Body of pancreas (tissue), 4 donors: ENCODE results near the gene NCSTN. TPM values are rescaled to one million over a fixed set of nuclear protein-coding genes. Genes with fewer than 3 reads are reported as not detected.
A peak's percentile ranks its signal among the peaks of the same experiment; 100 is the strongest.

ENCODE experiments used
- ATAC-seq: fragments of 150-250 bp; one replicate; pipeline ENCODE4 v1.9.1; 2016
- DNase-seq, 4 donors: peaks; one replicate each; pipeline ENCODE4 v3.0.0-alpha.2; 2019
- H3K27ac ChIP-seq, 4 donors: fragments of 200-600 bp; sonication (generic); 1 replicate in 3 of 4; 2 replicates in 1 of 4; pipeline versions ENCODE4 v1.5.1 to v1.6.1; 2016 to 2019; ENCODE audit warnings: mild to moderate bottlenecking in 1 of 4, mixed read lengths in 1 of 4, moderate library complexity in 1 of 4
- H3K27me3 ChIP-seq, 2 donors: fragments of 200-600 bp; sonication (generic); one replicate each; pipeline ENCODE4 v1.6.0; 2016; ENCODE audit warnings: mild to moderate bottlenecking in 1 of 2
- H3K36me3 ChIP-seq, 2 donors: fragments of 200-600 bp; sonication (generic); replicated peaks in 1 of 2; 2 replicates each; pipeline ENCODE4 v1.5.1; 2016; ENCODE audit warnings: low read depth in 2 of 2; ENCODE audit not compliant: insufficient read depth in 1 of 2
- H3K4me1 ChIP-seq: fragments of 200-600 bp; sonication (generic); one replicate; pipeline ENCODE4 v1.6.0; 2016
- H3K4me3 ChIP-seq, 2 donors: fragments of 200-600 bp; sonication (generic); 1 replicate in 1 of 2; 2 replicates in 1 of 2; pipeline ENCODE4 v1.5.1; 2016 to 2019
- H3K9me3 ChIP-seq, 3 donors: fragments of 200-600 bp; sonication (generic); 1 replicate in 2 of 3; 2 replicates in 1 of 3; pipeline ENCODE4 v1.5.1; 2016
- POLR2A ChIP-seq, 3 donors: fragments of 450-650 bp; IDR thresholded peaks; one replicate each; pipeline ENCODE4 v1.6.1; 2016; ENCODE audit warnings: antibody characterized with exemption in 3 of 3, mild to moderate bottlenecking in 2 of 3
- WGBS, 2 donors: methylation state at CpG; one replicate each; pipeline ENCODE4 v1.1.5; 2017; 5-methylcytosine and 5-hydroxymethylcytosine counted together
- intact Hi-C: fragments of 100-400 bp; cut with DNase I; formaldehyde crosslinking; loops from one replicate; pipeline ENCODE4 v1.15.1; 2023
- total RNA-seq, 2 donors: library from RNA; depleted of rRNA; stranded (reverse); fragments of >200 nt; gene quantifications; one replicate each; pipeline ENCODE4 v1.1.0, GENCODE V29; 2016
- TF ChIP-seq, protein P1 (sequence below), 7 experiments: fragments of 450-650 bp in 4 of 7; fragments of 200-600 bp in 3 of 7; sonication (generic) in 3 of 7; IDR thresholded peaks; one replicate each; pipeline ENCODE4 v1.5.1; 2016 to 2019; ENCODE audit warnings: antibody characterized with exemption in 7 of 7

The NCSTN gene
- total RNA-seq, 2 donors from 2014 or later, result 30.7 to 39.2 TPM

- WGBS, 2 donors, result 94 to 97% methylated on average over 6 of the region's 6 CpGs
- TF ChIP-seq, protein P1, sequence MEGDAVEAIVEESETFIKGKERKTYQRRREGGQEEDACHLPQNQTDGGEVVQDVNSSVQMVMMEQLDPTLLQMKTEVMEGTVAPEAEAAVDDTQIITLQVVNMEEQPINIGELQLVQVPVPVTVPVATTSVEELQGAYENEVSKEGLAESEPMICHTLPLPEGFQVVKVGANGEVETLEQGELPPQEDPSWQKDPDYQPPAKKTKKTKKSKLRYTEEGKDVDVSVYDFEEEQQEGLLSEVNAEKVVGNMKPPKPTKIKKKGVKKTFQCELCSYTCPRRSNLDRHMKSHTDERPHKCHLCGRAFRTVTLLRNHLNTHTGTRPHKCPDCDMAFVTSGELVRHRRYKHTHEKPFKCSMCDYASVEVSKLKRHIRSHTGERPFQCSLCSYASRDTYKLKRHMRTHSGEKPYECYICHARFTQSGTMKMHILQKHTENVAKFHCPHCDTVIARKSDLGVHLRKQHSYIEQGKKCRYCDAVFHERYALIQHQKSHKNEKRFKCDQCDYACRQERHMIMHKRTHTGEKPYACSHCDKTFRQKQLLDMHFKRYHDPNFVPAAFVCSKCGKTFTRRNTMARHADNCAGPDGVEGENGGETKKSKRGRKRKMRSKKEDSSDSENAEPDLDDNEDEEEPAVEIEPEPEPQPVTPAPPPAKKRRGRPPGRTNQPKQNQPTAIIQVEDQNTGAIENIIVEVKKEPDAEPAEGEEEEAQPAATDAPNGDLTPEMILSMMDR (IDR thresholded peaks at IDR 0.05), result no peak
- no peak for TF ChIP-seq POLR2A (IDR thresholded peaks at IDR 0.05)
- DNase-seq (no peak), ATAC-seq (no peak)
- peaks cover 0 to 6% of the 10 kb centered on the region in 2 donors for H3K36me3 ChIP-seq
- H3K4me3 ChIP-seq, result no peak overlapping the region
- no peaks in the 10 kb centered on the region for H3K9me3 ChIP-seq
- no peak overlapping the region for H3K27ac ChIP-seq
- peaks cover 41% of the 10 kb centered on the region for H3K4me1 ChIP-seq
- intact Hi-C loops, result no loop called here
- no peaks in the 10 kb centered on the region for H3K27me3 ChIP-seq
Measured at GRCh38 chr1:160344936-160345335, 1.8 kb downstream of the NCSTN start.

GRCh38 chr1:160346463-160346862 is 3.3 kb downstream of the NCSTN start:
- no peaks in the 10 kb centered on the region for H3K27me3 ChIP-seq
- peaks cover 27% of the 10 kb centered on the region for H3K4me1 ChIP-seq
- 80 to 87% methylated on average over 10 of the region's 10 CpGs for WGBS, 2 donors
- DNase-seq (peak in 1 of 4 donors; percentile 15), ATAC-seq (no peak)
- H3K4me3 ChIP-seq, result no peak overlapping the region
- H3K9me3 ChIP-seq, result no peaks in the 10 kb centered on the region
- intact Hi-C loops, result no loop called here
- peak overlapping the region in 1 of 4 donors; percentile 46 for H3K27ac ChIP-seq
- peaks cover 10 to 19% of the 10 kb centered on the region in 2 donors for H3K36me3 ChIP-seq
- no peak for TF ChIP-seq POLR2A (IDR thresholded peaks at IDR 0.05)
- TF ChIP-seq, protein P1 (IDR thresholded peaks at IDR 0.05), result no peak

DNA sequence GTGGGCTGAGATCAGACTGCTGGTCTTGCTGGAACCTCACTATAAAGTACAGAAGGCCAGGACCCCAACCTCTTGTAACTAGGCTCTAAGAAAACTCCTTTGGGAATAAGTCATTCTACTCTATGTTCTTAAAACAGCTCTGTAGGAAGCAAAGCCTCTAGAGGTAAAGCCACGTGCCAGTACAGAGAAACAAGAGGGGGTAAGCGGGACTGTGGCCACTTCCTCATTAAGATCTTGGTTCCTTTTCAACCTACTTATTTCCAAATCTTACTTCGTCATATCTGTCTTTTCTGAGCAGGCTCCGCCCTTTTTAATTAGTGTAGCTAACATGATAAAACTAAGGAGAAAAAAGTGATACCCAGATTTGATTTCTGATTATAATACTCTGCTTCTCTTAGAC is 3.8 kb downstream of the NCSTN start:
- no peak for ATAC-seq

DNA sequence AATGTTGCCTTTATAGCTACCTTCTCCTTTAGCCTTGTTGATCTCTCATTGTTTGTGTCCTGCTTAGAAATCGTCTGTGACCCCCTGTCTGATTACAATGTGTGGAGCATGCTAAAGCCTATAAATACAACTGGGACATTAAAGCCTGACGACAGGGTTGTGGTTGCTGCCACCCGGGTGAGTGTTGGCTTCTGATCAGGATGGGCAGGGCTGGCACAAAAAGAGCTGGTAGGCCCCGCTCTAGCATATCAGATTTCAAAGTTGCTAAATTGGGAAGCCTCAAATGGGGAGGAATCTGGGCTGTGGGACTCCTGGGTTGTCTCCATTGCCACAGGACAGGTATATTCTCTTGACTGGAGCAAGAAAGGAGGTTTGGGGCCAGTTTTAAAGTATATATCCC is 8.4 kb downstream of the NCSTN start:
- no peak for ATAC-seq
- no peak overlapping the region for H3K27ac ChIP-seq
- WGBS, 2 donors, result 67 to 83% methylated on average over 3 to 4 of the region's 4 CpGs
- H3K27me3 ChIP-seq, result no peaks in the 10 kb centered on the region
- no peak for TF ChIP-seq POLR2A (IDR thresholded peaks at IDR 0.05)
- DNase-seq, result no peak
- intact Hi-C loops, result no loop called here
- no peaks in the 10 kb centered on the region for H3K9me3 ChIP-seq
- H3K4me1 ChIP-seq, result peaks cover 3% of the 10 kb centered on the region
- H3K36me3 ChIP-seq, result peaks cover 31 to 69% of the 10 kb centered on the region in 2 donors
- H3K4me3 ChIP-seq, result no peak overlapping the region

More for the DNA sequence above, 3.8 kb downstream of the NCSTN start:
- no peak overlapping the region for H3K4me3 ChIP-seq
- no peaks in the 10 kb centered on the region for H3K27me3 ChIP-seq
- H3K9me3 ChIP-seq, result no peaks in the 10 kb centered on the region
- peak overlapping the region in 1 of 4 donors; percentile 46 for H3K27ac ChIP-seq
- 61 to 79% methylated on average over 4 of the region's 4 CpGs for WGBS, 2 donors
- TF ChIP-seq POLR2A (IDR thresholded peaks at IDR 0.05), result no peak
- TF ChIP-seq, protein P1 (IDR thresholded peaks at IDR 0.05), result no peak
- intact Hi-C loops, result no loop called here
- H3K36me3 ChIP-seq, result peaks cover 10 to 24% of the 10 kb centered on the region in 2 donors
- peak in 1 of 4 donors; percentile 50 for DNase-seq
- peaks cover 22% of the 10 kb centered on the region for H3K4me1 ChIP-seq

- Histone ChIP-seq H3K27ac (no peak overlapping the region), H3K9me3 (no peaks in the 10 kb centered on the region), H3K27me3 (no peaks in the 10 kb centered on the region), H3K36me3 (peaks cover 33 to 74% of the 10 kb centered on the region in 2 donors), H3K4me1 (no peaks in the 10 kb centered on the region), H3K4me3 (no peak overlapping the region)
- ATAC-seq (no peak), DNase-seq (no peak)
- intact Hi-C loops, result no loop called here
- no peak for TF ChIP-seq POLR2A (IDR thresholded peaks at IDR 0.05)
- TF ChIP-seq, protein P1 (IDR thresholded peaks at IDR 0.05), result no peak
- WGBS, 2 donors, result 81 to 91% methylated on average over 8 of the region's 8 CpGs
Measured at GRCh38 chr1:160352555-160352954, 9.4 kb downstream of the NCSTN start.
